ENCODE data around the gene ASTN2. TPM values are rescaled to one million over a fixed set of nuclear protein-coding genes. Genes with fewer than 3 reads are reported as not detected.

The ASTN2 gene
- total RNA-seq, 1 donor from 2014 or later = 13.6 TPM

DNA sequence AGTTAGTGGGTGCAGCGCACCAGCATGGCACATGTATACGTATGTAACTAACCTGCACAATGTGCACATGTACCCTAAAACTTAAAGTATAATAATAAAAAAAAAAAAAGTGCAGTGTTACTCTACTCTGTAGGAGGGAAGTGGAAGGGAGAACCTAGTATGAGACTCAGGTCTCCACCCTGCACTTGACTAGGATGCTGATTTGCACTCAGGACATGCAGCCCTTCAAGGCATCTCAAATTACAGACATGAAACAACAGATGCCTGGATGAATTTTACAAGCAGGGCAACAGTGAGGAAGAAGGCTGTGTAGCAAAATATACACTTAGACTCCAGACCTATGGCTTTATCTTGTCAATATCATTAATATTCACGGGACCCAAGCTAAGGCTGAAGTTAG lies 711.2 kb downstream of the ASTN2 start:
- Histone ChIP-seq H3K4me1 (ENCODE audit: insufficient read depth, low read length) (no peaks in the 10 kb centered on the region), H2AFZ (ENCODE audit: low read depth, low read length) (no peak overlapping the region), H3K79me2 (ENCODE audit: insufficient read depth, low read length) (peaks cover 44% of the 10 kb centered on the region), H3K27ac (ENCODE audit: low read depth, low read length) (no peak overlapping the region), H3K36me3 (ENCODE audit: insufficient read depth, low read length) (peaks cover 24% of the 10 kb centered on the region), H3K4me3 (ENCODE audit: insufficient read depth, low read depth, low read length) (no peak overlapping the region), H3K4me2 (ENCODE audit: low read length) (no peak overlapping the region), H3K9me3 (ENCODE audit: insufficient read depth, low read depth, low read length) (no peaks in the 10 kb centered on the region), H3K27me3 (ENCODE audit: insufficient read depth, low read length) (no peaks in the 10 kb centered on the region), H3K9ac (ENCODE audit: low read length) (no peak overlapping the region), H4K20me1 (ENCODE audit: insufficient read depth, low read length) (peaks cover 50% of the 10 kb centered on the region)
- H3K27ac Mint-ChIP-seq (ENCODE audit: unreplicated experiment) = no peak overlapping the region
- H3K4me3 Mint-ChIP-seq (ENCODE audit: unreplicated experiment) = no peak overlapping the region
- peaks cover 11% of the 10 kb centered on the region for H3K4me1 Mint-ChIP-seq (ENCODE audit: low read depth, unreplicated experiment)
- TF ChIP-seq EZH2 (IDR thresholded peaks at IDR 0.05; ENCODE audit: insufficient read depth, low read length) = no peak
- TF ChIP-seq, protein P1, sequence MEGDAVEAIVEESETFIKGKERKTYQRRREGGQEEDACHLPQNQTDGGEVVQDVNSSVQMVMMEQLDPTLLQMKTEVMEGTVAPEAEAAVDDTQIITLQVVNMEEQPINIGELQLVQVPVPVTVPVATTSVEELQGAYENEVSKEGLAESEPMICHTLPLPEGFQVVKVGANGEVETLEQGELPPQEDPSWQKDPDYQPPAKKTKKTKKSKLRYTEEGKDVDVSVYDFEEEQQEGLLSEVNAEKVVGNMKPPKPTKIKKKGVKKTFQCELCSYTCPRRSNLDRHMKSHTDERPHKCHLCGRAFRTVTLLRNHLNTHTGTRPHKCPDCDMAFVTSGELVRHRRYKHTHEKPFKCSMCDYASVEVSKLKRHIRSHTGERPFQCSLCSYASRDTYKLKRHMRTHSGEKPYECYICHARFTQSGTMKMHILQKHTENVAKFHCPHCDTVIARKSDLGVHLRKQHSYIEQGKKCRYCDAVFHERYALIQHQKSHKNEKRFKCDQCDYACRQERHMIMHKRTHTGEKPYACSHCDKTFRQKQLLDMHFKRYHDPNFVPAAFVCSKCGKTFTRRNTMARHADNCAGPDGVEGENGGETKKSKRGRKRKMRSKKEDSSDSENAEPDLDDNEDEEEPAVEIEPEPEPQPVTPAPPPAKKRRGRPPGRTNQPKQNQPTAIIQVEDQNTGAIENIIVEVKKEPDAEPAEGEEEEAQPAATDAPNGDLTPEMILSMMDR (IDR thresholded peaks at IDR 0.05; ENCODE audit: insufficient read depth, low read depth, low read length) = no peak
- peaks cover 15% of the 10 kb centered on the region for H3K36me3 Mint-ChIP-seq (ENCODE audit: low read depth, unreplicated experiment)
- FAIRE-seq (no peak), DNase-seq (ENCODE audit: low read depth) (no peak)
- no peaks in the 10 kb centered on the region for H3K27me3 Mint-ChIP-seq (ENCODE audit: low read depth, unreplicated experiment)
- no peaks in the 10 kb centered on the region for H3K9me3 Mint-ChIP-seq (ENCODE audit: unreplicated experiment)

DNA sequence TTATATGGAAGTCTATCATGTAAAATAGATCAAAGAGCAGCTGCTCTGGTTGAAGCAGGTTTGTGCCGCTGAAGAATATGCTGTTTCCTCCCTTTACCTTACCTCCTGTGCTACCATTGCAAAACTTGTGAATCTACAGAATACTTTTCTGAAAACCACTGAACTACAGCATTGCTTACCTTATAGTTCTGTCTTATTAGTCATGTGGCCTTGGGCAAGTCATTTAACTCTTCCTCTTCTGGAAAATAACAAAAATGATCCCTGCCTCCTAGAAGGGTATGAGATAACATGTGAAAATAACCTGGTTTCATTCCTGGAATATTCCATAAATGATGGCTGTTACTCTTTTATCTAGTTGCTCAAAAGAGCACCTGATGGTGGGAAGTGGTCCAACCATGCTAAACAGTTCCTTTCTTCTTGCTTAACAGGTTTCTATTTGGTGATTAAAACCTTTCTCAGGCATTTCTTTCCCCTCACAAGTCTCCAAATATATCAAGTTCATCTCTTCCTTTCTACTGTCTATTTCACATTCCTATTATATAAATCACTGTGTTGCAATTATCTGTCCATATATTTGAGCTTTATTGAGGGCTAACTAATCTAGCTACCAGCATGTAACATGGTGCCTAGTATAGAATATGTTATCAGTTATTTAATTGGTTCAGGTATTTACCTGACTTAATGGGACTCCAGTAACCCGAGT lies 712.8 kb downstream of the ASTN2 start:
- H3K4me2 ChIP-seq (ENCODE audit: low read length) = no peak overlapping the region
- no peak overlapping the region for H3K27ac ChIP-seq (ENCODE audit: low read depth, low read length)
- H3K27ac Mint-ChIP-seq (ENCODE audit: unreplicated experiment) = no peak overlapping the region
- H3K79me2 ChIP-seq (ENCODE audit: insufficient read depth, low read length) = peaks cover 50% of the 10 kb centered on the region
- peaks cover 27% of the 10 kb centered on the region for H3K36me3 Mint-ChIP-seq (ENCODE audit: low read depth, unreplicated experiment)
- H3K36me3 ChIP-seq (ENCODE audit: insufficient read depth, low read length) = peaks cover 33% of the 10 kb centered on the region
- peaks cover 65% of the 10 kb centered on the region for H4K20me1 ChIP-seq (ENCODE audit: insufficient read depth, low read length)
- H3K9me3 Mint-ChIP-seq (ENCODE audit: unreplicated experiment) = no peaks in the 10 kb centered on the region
- DNase-seq (ENCODE audit: low read depth) (no peak), FAIRE-seq (no peak)
- H3K4me1 Mint-ChIP-seq (ENCODE audit: low read depth, unreplicated experiment) = peaks cover 13% of the 10 kb centered on the region
- no peak overlapping the region for H2AFZ ChIP-seq (ENCODE audit: low read depth, low read length)
- no peak overlapping the region for H3K9ac ChIP-seq (ENCODE audit: low read length)
- no peaks in the 10 kb centered on the region for H3K27me3 Mint-ChIP-seq (ENCODE audit: low read depth, unreplicated experiment)
- H3K4me3 Mint-ChIP-seq (ENCODE audit: unreplicated experiment) = no peak overlapping the region
- no peak overlapping the region for H3K4me3 ChIP-seq (ENCODE audit: insufficient read depth, low read depth, low read length)
- peaks cover 14% of the 10 kb centered on the region for H3K4me1 ChIP-seq (ENCODE audit: insufficient read depth, low read length)
- H3K27me3 ChIP-seq (ENCODE audit: insufficient read depth, low read length) = no peaks in the 10 kb centered on the region
- H3K9me3 ChIP-seq (ENCODE audit: insufficient read depth, low read depth, low read length) = no peaks in the 10 kb centered on the region
- TF ChIP-seq, protein P1 (IDR thresholded peaks at IDR 0.05; ENCODE audit: insufficient read depth, low read depth, low read length) = no peak
- no peak for TF ChIP-seq EZH2 (IDR thresholded peaks at IDR 0.05; ENCODE audit: insufficient read depth, low read length)
